Measurements from ENCODE around the gene METTL4.

DNA sequence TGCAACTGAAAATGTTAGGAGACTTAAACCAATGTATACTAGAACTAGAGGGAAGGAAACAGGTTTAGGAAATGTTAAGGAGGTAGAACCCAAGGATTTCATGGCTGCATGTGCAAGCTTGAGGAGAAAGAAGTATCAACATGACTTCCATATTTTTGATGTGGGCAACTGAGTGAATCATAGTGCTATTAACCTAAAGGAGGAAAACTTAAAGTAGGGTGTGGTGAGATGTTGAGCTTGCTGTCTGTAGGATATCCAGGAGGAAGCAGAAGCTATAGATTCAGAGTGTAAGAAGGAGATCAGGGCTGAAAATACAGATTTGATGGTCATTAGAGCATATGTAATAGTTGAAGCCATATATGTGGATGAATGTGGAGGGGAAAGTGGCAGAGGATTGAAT is 31.5 kb upstream of the METTL4 start:
- no peak for TF ChIP-seq EZH2 (IDR thresholded peaks at IDR 0.05; ENCODE audit: low read depth)
- TF ChIP-seq, protein P1, sequence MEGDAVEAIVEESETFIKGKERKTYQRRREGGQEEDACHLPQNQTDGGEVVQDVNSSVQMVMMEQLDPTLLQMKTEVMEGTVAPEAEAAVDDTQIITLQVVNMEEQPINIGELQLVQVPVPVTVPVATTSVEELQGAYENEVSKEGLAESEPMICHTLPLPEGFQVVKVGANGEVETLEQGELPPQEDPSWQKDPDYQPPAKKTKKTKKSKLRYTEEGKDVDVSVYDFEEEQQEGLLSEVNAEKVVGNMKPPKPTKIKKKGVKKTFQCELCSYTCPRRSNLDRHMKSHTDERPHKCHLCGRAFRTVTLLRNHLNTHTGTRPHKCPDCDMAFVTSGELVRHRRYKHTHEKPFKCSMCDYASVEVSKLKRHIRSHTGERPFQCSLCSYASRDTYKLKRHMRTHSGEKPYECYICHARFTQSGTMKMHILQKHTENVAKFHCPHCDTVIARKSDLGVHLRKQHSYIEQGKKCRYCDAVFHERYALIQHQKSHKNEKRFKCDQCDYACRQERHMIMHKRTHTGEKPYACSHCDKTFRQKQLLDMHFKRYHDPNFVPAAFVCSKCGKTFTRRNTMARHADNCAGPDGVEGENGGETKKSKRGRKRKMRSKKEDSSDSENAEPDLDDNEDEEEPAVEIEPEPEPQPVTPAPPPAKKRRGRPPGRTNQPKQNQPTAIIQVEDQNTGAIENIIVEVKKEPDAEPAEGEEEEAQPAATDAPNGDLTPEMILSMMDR (conservative IDR thresholded peaks at IDR 0.05), result no peak

Measured in PC-9 (cell line).